Panc1 (cell line): ENCODE data around the gene SEC14L5. TPM values are rescaled to one million over a fixed set of nuclear protein-coding genes. Genes with fewer than 3 reads are reported as not detected.

Experiments
- ATAC-seq: fragments of 200-7000 bp; cut with Tn5 transposase; 2 replicates; pipeline ENCODE4 v1.9.1; 2020; ENCODE audit warnings: mild to moderate bottlenecking, moderate library complexity
- BruUV-seq: library from RNA; stranded (reverse); fragments of 400-500 nt; replicated peaks from 2 replicates; lab custom pipeline; 2021; lab: Mats Ljungman, UMichigan
- CTCF ChIA-PET: fragments of 300-600 bp; sonication (Branson Sonifier 250); formaldehyde crosslinking; loops from one replicate; lab custom pipeline; 2022; ENCODE audit warnings: antibody characterized with exemption; lab: Charles Lee
- POLR2A ChIA-PET: fragments of 300-600 bp; sonication (Branson Sonifier 250); formaldehyde crosslinking; loops from one replicate; lab custom pipeline; 2022; ENCODE audit warnings: antibody characterized with exemption; lab: Charles Lee
- DNase-seq: peaks from one replicate; pipeline ENCODE4 v3.0.0-alpha.2; 2010; ENCODE audit warnings: low read depth, low spot score
- H3K27ac ChIP-seq: 2 replicates; pipeline ENCODE4 v1.5.1; 2011; ENCODE audit warnings: mild to moderate bottlenecking, low read length, inconsistent platforms
- H3K27me3 ChIP-seq: fragments of 200-500 bp; sonication (Bioruptor generic); 2 replicates; pipeline ENCODE4 v1.6.0; 2014; ENCODE audit warnings: low read length, inconsistent platforms; ENCODE audit not compliant: control insufficient read depth, insufficient read depth
- H3K36me3 ChIP-seq: fragments of 200-500 bp; sonication (Bioruptor generic); 2 replicates; pipeline ENCODE4 v1.5.1; 2014; ENCODE audit warnings: inconsistent platforms, mild to moderate bottlenecking, low read length, moderate library complexity; ENCODE audit not compliant: control insufficient read depth, insufficient read depth
- H3K4me1 ChIP-seq: 2 replicates; pipeline ENCODE4 v1.5.1; 2011; ENCODE audit warnings: inconsistent platforms, mild to moderate bottlenecking, low read length, moderate library complexity; ENCODE audit not compliant: control insufficient read depth, insufficient read depth
- H3K4me3 ChIP-seq, 2 experiments: 2 replicates each; pipeline ENCODE4 v1.5.1; 2011 to 2012; ENCODE audit warnings: low read depth in 2 of 2, low read length in 2 of 2, mild to moderate bottlenecking in 2 of 2, inconsistent platforms in 1 of 2, moderate library complexity in 1 of 2
- H3K9me3 ChIP-seq: fragments of 200-500 bp; sonication (Bioruptor generic); 2 replicates; pipeline ENCODE4 v1.5.1; 2014; ENCODE audit warnings: low read depth, mild to moderate bottlenecking, inconsistent platforms, low read length, moderate library complexity; ENCODE audit not compliant: control insufficient read depth, insufficient read depth
- POLR2AphosphoS5 ChIP-seq: IDR thresholded peaks from 2 replicates; pipeline ENCODE4 v1.6.1; 2012; ENCODE audit warnings: mild to moderate bottlenecking, low read depth, low read length, moderate library complexity
- REST ChIP-seq, 2 experiments: IDR thresholded peaks; 2 replicates each; pipeline ENCODE4 v1.6.1; 2011 to 2012; ENCODE audit warnings: low read depth in 2 of 2, control low read depth in 1 of 2, low read length in 1 of 2, mild to moderate bottlenecking in 1 of 2, moderate library complexity in 1 of 2; ENCODE audit not compliant: insufficient read depth in 1 of 2
- SIN3A ChIP-seq: IDR thresholded peaks from 2 replicates; pipeline ENCODE4 v1.6.1; 2012; ENCODE audit warnings: low read depth, mild to moderate bottlenecking, low read length, moderate library complexity, borderline replicate concordance; ENCODE audit not compliant: insufficient read depth
- TCF7L2 ChIP-seq: IDR thresholded peaks from 2 replicates; pipeline ENCODE4 v1.6.1; 2011; ENCODE audit warnings: mild to moderate bottlenecking, low read depth, low read length, inconsistent platforms
- in situ Hi-C: cut with HindIII; loops from 2 replicates; pipeline ENCODE4 v1.10.0; 2016; ENCODE audit warnings: low sequenced_read_pairs, low pct_unique_long_range_greater_than_20kb
- intact Hi-C: fragments of 100-400 bp; cut with micrococcal nuclease; formaldehyde crosslinking; loops from one replicate; pipeline ENCODE4 v1.10.0; 2022; ENCODE audit not compliant: unreplicated experiment
- total RNA-seq: library from RNA; stranded (reverse); gene quantifications from one replicate; pipeline ENCODE4 v1.2.1, GENCODE V29; 2021; ENCODE audit not compliant: unreplicated experiment
- TF ChIP-seq, protein P1 (sequence below): fragments of 450-650 bp; IDR thresholded peaks from 2 replicates; pipeline ENCODE4 v1.5.1; 2017; ENCODE audit warnings: mild to moderate bottlenecking

SEC14L5 gene
- total RNA-seq, 1 experiment from 2014 or later, result 0.26 TPM

GRCh38 chr16:5040451-5040850 lies 82.3 kb downstream of the SEC14L5 start:
- in situ Hi-C loops (no loop called here), intact Hi-C loops (no loop called here)
- Histone ChIP-seq H3K4me1 (no peaks in the 10 kb centered on the region), H3K27me3 (0 out of 2 replicates have a peak, but pooled peaks cover 3% of the 10 kb centered on the region), H3K27ac (no peak overlapping the region), H3K4me3 (no peak overlapping the region), H3K9me3 (no peaks in the 10 kb centered on the region), H3K36me3 (no peaks in the 10 kb centered on the region)
- no TSS peak for BruUV-seq
- TF ChIP-seq TCF7L2, result no peak
- no peak for TF ChIP-seq POLR2AphosphoS5
- no peak for TF ChIP-seq SIN3A
- no peak for TF ChIP-seq REST (IDR thresholded peaks at IDR 0.05; ENCODE audit: insufficient read depth in 1 of 2, low read depth in 2 of 2, low read length in 1 of 2)
- TF ChIP-seq, protein P1, sequence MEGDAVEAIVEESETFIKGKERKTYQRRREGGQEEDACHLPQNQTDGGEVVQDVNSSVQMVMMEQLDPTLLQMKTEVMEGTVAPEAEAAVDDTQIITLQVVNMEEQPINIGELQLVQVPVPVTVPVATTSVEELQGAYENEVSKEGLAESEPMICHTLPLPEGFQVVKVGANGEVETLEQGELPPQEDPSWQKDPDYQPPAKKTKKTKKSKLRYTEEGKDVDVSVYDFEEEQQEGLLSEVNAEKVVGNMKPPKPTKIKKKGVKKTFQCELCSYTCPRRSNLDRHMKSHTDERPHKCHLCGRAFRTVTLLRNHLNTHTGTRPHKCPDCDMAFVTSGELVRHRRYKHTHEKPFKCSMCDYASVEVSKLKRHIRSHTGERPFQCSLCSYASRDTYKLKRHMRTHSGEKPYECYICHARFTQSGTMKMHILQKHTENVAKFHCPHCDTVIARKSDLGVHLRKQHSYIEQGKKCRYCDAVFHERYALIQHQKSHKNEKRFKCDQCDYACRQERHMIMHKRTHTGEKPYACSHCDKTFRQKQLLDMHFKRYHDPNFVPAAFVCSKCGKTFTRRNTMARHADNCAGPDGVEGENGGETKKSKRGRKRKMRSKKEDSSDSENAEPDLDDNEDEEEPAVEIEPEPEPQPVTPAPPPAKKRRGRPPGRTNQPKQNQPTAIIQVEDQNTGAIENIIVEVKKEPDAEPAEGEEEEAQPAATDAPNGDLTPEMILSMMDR, result no peak
- ChIA-PET POLR2A (no interaction called here), CTCF (interaction anchor here (0.7 kb wide), 1 partner anchor 31 kb away, joined by 3 read pairs; the partner anchor contains the start of gene ALG1)
- DNase-seq (no peak), ATAC-seq (no peak)

GRCh38 chr16:5041600-5042133 lies 83.5 kb downstream of the SEC14L5 start:
- Histone ChIP-seq H3K4me1 (no peaks in the 10 kb centered on the region), H3K9me3 (no peaks in the 10 kb centered on the region), H3K27me3 (0 out of 2 replicates have a peak, but pooled peaks cover 3% of the 10 kb centered on the region), H3K4me3 (peak overlapping the region in 1 of 2 experiments; percentile 25; a peak in 2 of 4 replicates), H3K27ac (no peak overlapping the region), H3K36me3 (no peaks in the 10 kb centered on the region)
- ATAC-seq, result peak; percentile 81
- ChIA-PET POLR2A (no interaction called here), CTCF (interaction anchor here (0.6 kb wide), 1 partner anchor 424 kb away, joined by 4 read pairs; no protein-coding TSS in a partner anchor)
- intact Hi-C loops, result no loop called here
- no peak for TF ChIP-seq REST (IDR thresholded peaks at IDR 0.05; ENCODE audit: insufficient read depth in 1 of 2, low read depth in 2 of 2, low read length in 1 of 2)
- TF ChIP-seq POLR2AphosphoS5, result no peak
- TF ChIP-seq, protein P1, result no peak
- TF ChIP-seq TCF7L2, result no peak
- no peak for TF ChIP-seq SIN3A
- in situ Hi-C loops, result no loop called here
- BruUV-seq, result no TSS peak
- peak; percentile 63 for DNase-seq
